AG04450 (cell line): ENCODE data around the gene CSNK1A1L. TPM values are rescaled to one million over a fixed set of nuclear protein-coding genes. Genes with fewer than 3 reads are reported as not detected.

ENCODE experiments used
- CTCF ChIA-PET: fragments of 300-600, 350-600 bp; formaldehyde crosslinking; extraction: SDS; loops from one replicate; lab custom pipeline; 2022; ENCODE audit warnings: antibody characterized with exemption, inconsistent platforms; lab: Charles Lee
- POLR2A ChIA-PET: fragments of 350-600 bp; formaldehyde crosslinking; extraction: SDS; loops from one replicate; lab custom pipeline; 2021; ENCODE audit warnings: antibody characterized with exemption, inconsistent platforms; lab: Yijun Ruan, JAX
- DNase-seq: peaks from one replicate; pipeline ENCODE4 v3.0.0-alpha.2; 2011; ENCODE audit warnings: low read depth, low spot score
- H3K27ac ChIP-seq: one replicate; pipeline ENCODE4 v1.5.1; 2012; ENCODE audit warnings: low read depth, low read length, control low read depth
- H3K27me3 ChIP-seq: one replicate; pipeline ENCODE4 v1.6.0; 2012; ENCODE audit warnings: low read length; ENCODE audit not compliant: control insufficient read depth, insufficient read depth
- H3K4me3 ChIP-seq: 2 replicates; pipeline ENCODE4 v1.5.1; 2011; ENCODE audit warnings: mild to moderate bottlenecking, low read depth, low read length, control low read depth
- H3K9me3 ChIP-seq: 2 replicates; pipeline ENCODE4 v1.5.1; 2012; ENCODE audit warnings: low read length; ENCODE audit not compliant: control insufficient read depth, insufficient read depth
- polyA plus RNA-seq: library from polyadenylated mRNA; depleted of rRNA; stranded (reverse); fragments of >200 nt; gene quantifications from 2 replicates; pipeline ENCODE4 v1.2.3, GENCODE V29; 2011
- TF ChIP-seq, protein P1 (sequence below): IDR thresholded peaks from 2 replicates; pipeline ENCODE4 v1.5.1; 2011; ENCODE audit warnings: low read depth, low read length, control low read depth, inconsistent platforms

Gene CSNK1A1L
- polyA plus RNA-seq, 1 experiment = not detected

DNA sequence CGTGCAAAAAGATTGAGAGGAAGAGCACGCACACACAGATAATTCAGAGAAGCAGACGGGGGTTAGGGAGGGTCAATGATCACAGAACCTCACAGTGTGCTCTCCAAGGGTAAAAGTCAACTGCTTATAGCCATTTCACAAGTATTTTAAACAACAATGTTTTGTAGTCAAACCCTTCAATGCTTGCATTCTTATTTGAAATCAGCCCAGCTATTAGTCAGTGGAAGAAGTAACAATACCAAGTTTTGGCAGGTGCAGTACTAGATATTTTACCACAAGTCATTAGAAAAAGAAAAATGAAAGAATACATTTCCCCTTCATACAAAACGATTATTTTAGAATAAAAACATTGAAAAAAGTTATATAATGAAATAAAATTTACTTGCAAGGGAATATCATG lies 2.6 kb downstream of the CSNK1A1L start:
- DNase-seq = no peak
- CTCF ChIA-PET = no interaction called here
- H3K9me3 ChIP-seq = peaks cover 7% of the 10 kb centered on the region
- POLR2A ChIA-PET = no interaction called here
- no peak overlapping the region for H3K4me3 ChIP-seq
- no peak overlapping the region for H3K27ac ChIP-seq
- H3K27me3 ChIP-seq = no peaks in the 10 kb centered on the region
- TF ChIP-seq, protein P1, sequence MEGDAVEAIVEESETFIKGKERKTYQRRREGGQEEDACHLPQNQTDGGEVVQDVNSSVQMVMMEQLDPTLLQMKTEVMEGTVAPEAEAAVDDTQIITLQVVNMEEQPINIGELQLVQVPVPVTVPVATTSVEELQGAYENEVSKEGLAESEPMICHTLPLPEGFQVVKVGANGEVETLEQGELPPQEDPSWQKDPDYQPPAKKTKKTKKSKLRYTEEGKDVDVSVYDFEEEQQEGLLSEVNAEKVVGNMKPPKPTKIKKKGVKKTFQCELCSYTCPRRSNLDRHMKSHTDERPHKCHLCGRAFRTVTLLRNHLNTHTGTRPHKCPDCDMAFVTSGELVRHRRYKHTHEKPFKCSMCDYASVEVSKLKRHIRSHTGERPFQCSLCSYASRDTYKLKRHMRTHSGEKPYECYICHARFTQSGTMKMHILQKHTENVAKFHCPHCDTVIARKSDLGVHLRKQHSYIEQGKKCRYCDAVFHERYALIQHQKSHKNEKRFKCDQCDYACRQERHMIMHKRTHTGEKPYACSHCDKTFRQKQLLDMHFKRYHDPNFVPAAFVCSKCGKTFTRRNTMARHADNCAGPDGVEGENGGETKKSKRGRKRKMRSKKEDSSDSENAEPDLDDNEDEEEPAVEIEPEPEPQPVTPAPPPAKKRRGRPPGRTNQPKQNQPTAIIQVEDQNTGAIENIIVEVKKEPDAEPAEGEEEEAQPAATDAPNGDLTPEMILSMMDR = no peak

DNA sequence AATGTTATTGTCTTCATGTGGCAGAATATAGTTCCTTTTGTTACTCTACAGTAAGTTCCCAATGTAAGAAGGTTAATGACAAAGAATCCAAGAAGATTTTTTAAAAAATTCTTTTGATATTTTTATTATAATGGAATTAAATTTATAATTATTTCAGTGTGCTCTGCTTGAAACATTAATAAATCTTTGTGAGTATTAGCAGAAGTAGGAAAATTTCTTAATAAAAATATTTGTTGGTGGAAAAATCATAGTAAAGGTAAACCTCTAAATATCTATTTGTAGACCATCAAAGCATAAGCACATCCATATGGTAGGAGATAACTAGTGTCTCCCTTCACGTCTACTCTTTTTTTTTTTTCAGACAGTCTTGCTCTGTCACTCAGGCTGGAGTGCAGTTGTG lies 4.3 kb downstream of the CSNK1A1L start:
- DNase-seq = no peak
- ChIA-PET CTCF (no interaction called here), POLR2A (no interaction called here)
- no peaks in the 10 kb centered on the region for H3K27me3 ChIP-seq
- H3K4me3 ChIP-seq = no peak overlapping the region
- TF ChIP-seq, protein P1 = no peak
- no peak overlapping the region for H3K27ac ChIP-seq
- peaks cover 7% of the 10 kb centered on the region for H3K9me3 ChIP-seq

DNA sequence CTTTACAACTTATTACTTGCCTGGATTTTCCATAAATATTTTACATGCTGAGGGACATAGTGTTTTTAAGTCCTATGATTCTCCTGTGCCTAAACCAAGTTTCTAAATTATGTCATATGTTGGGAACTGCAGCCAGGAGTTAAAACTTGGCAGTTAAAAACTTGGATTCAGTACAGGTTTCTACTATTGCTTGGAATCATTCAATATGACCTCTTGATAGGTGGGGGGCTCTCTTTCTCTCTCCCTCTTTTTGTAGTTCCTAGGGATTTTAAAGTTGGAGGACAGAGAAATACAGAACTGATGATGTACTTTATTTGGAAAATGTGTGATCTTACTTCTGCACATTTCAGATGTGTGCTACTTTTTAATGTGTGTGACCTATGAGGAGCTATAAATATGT lies 4.7 kb downstream of the CSNK1A1L start:
- ChIA-PET POLR2A (no interaction called here), CTCF (no interaction called here)
- H3K9me3 ChIP-seq = peaks cover 7% of the 10 kb centered on the region
- H3K4me3 ChIP-seq = no peak overlapping the region
- TF ChIP-seq, protein P1 = no peak
- DNase-seq = no peak
- H3K27me3 ChIP-seq = no peaks in the 10 kb centered on the region
- no peak overlapping the region for H3K27ac ChIP-seq

DNA sequence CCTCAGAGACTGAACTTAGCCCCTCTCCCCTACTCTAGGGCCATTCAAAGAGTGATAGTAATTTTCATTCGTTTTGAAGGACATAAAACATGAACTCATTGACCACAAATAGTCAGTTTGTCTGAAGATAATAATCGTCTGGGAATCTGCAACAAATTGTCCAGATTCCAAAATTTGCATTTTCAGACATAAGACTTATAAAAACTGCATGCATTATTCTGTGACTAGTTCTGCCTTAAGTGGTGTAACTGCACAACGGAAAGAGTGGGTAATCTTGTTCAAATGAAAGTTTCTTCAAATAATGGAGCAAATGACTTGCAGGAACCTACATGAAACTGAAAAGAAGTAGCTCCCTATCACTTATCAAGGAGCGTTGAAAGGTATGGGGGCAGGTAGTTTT lies 8.4 kb downstream of the CSNK1A1L start:
- H3K27me3 ChIP-seq = no peaks in the 10 kb centered on the region
- ChIA-PET POLR2A (no interaction called here), CTCF (no interaction called here)
- H3K9me3 ChIP-seq = no peaks in the 10 kb centered on the region
- H3K4me3 ChIP-seq = no peak overlapping the region
- TF ChIP-seq, protein P1 = no peak
- no peak overlapping the region for H3K27ac ChIP-seq
- no peak for DNase-seq

DNA sequence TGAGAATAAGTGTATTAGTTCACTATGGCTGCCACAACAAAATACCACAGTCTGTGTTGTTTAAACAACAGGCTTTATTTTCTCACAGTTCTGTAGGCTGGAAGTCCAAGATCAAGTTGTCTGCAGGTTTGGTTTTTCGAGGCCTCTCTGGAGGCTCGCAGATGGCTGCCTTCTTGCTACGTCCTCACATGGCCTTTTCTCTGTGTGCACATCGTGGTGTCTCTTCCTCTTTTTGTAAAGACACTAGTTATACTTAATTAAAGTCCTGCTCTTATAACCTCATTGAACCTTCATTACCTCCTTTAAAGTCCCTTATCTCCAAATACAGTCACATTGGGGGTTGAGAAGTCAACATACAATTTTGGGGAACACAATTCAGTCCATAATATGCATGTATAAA lies 10.6 kb downstream of the CSNK1A1L start:
- no peak for DNase-seq
- Histone ChIP-seq H3K27me3 (no peaks in the 10 kb centered on the region), H3K9me3 (no peaks in the 10 kb centered on the region), H3K4me3 (no peak overlapping the region), H3K27ac (no peak overlapping the region)
- CTCF ChIA-PET = interaction anchor here (0.5 to 1.2 kb wide), 2 partner anchors 58 to 508 kb away, joined by 4 read pairs; no protein-coding TSS in a partner anchor
- POLR2A ChIA-PET = no interaction called here
- TF ChIP-seq, protein P1 = no peak
